ENCODE data around the gene VAV2.

The VAV2 gene

DNA sequence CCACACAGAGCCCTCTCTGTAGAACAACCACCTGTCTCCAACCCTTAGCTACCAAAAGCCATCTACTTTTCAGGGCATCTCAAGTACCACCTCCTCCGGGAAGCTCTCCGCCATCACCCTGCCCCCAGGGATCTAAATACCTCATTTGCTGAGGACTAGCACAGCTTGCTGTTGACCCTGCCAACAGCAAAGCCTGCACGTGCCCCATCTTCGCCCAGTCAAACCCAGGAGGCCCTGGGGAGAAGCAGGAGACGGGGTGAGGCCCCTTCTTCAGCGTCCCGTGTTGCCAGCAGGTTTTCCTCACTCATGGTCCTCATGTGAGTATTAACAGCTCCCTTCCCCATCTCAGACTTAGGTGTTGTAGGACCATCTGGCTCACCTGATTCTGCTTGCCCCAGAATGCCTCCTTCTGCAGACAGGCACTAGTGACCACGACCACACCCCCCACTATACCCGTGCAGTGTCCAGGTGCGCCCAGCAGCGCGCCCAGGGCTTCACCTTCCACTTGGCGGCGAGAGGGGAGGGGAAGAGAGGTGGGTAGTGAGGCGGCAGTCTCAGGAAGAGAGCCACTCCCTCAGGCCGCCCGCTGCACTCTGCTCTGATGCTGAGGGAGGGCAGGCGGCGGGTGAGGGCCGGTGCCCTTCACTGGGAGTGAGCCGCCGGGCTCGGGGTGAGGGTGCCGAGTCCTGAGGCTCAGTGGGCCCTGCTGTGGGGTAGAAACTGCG, 11.1 kb downstream of the VAV2 start:
- DNase-seq (ENCODE audit: low spot score), result no peak
- no peak for TF ChIP-seq CTCF (IDR thresholded peaks at IDR 0.05; ENCODE audit: borderline replicate concordance, control extremely low read depth, extremely low read depth, insufficient read depth, missing control alignments)
- in situ Hi-C loops (cut with MboI; ENCODE audit: low sequenced_read_pairs, unreplicated experiment), result no loop called here

DNA sequence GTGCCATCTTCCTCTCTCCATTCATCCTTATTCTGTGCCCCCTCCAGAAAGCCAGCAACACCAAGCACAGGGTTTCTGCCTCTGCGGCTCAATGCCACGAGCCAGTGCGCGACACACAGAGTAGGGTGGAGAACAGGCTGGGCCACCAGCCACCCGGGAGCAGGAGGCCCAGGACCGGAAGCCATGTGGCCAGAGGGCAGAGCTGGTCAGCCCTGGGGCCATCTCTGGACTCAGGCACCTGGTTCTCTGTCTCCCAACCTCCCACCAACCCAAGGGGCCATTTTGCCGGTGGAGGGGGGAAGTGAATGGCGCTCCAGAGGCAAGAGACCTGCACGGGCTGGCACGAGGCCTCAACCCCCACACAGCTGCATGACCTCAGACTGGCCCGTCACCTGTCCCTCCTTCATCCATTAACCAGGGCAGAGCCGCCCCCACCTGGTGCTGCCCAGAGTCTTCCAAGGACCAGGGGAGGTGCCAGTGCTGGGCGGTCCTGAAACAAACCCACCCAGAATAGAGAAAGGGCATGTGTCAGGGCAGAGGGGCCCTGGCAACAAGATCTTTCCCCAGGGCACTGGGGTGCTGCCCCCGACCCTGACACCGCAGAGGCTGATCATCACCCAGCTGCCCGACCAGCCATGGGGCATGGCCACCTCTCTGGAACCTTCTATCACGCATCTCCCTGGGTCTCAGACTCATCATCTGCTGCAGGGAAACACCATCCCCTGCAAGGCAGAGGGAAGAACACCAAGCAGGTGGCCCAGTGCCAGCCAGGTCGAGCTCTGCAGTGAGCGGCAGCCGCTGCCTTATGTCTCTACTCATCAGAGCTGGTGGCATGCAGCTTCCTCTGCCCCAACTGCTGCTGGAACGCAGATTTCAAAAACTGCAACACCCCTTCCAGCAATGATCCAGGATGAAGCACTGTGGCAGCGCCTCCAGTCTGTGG, 11.9 kb downstream of the VAV2 start:
- no peak for TF ChIP-seq CTCF (IDR thresholded peaks at IDR 0.05; ENCODE audit: borderline replicate concordance, control extremely low read depth, extremely low read depth, insufficient read depth, missing control alignments)
- in situ Hi-C loops (cut with MboI; ENCODE audit: low sequenced_read_pairs, unreplicated experiment), result no loop called here
- DNase-seq (ENCODE audit: low spot score), result no peak

DNA sequence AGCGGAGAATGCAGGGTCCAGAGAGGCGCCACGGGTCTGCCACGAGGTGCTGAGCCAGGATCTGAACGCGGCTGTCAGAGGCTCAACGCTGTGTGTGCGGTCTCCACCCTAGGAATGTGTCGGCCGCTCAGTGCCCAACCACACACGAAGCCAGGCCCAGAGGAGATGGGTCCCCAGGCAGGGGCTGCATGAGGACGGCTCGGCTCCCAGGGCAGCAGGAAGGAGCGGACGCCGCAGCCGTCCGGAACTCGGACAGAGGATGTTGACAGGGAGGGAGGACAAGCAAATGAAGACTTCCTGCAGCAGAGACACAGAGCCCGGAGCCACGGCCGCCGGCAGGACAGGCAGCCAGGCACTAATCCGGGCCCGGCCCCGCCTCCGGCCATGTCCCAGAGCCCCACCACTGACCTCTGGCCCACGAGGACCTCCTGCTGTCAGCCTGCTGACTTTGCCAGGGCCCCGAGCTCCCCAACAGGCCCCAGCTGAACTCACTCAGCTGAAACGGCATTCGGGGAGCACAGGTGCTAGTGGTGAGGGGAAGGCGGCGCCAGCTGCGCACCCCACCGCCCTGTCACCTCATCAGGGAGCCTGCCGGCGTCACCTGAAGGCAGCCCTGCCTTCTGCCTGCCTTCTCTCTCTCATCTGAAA, 12.7 kb downstream of the VAV2 start:
- TF ChIP-seq CTCF (IDR thresholded peaks at IDR 0.05; ENCODE audit: borderline replicate concordance, control extremely low read depth, extremely low read depth, insufficient read depth, missing control alignments), result no peak
- DNase-seq (ENCODE audit: low spot score), result peak; percentile 73
- in situ Hi-C loops (cut with MboI; ENCODE audit: low sequenced_read_pairs, unreplicated experiment), result no loop called here

DNA sequence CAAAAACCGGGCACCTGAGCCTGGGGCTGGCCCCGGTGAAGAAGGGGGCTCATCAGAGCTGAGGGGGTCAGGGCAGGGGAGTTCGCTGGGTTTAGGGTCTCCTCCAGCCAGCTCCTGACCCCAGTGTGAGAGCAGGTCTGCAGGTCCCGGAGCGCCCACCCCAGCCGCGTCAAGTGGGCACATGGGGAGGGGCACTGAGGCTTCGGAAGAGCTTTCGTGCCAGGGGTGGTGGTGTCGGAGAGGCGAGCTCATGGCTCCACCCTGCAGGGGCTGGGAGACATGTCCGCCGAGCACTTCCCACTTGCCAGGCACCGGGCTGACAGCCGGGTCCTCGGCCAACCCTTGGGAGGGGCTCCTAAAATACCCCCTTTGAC, 13.2 kb downstream of the VAV2 start:
- no peak for DNase-seq (ENCODE audit: low spot score)
- TF ChIP-seq CTCF (IDR thresholded peaks at IDR 0.05; ENCODE audit: borderline replicate concordance, control extremely low read depth, extremely low read depth, insufficient read depth, missing control alignments), result no peak
- in situ Hi-C loops (cut with MboI; ENCODE audit: low sequenced_read_pairs, unreplicated experiment), result no loop called here

GRCh38 chr9:133978226-133978898, 13.8 kb downstream of the VAV2 start:
- DNase-seq (ENCODE audit: low spot score), result no peak
- in situ Hi-C loops (cut with MboI; ENCODE audit: low sequenced_read_pairs, unreplicated experiment), result no loop called here
- TF ChIP-seq CTCF (IDR thresholded peaks at IDR 0.05; ENCODE audit: borderline replicate concordance, control extremely low read depth, extremely low read depth, insufficient read depth, missing control alignments), result no peak

All from GM13976 (cell line).